ENCODE results near the gene SYNCRIP. TPM values are rescaled to one million over a fixed set of nuclear protein-coding genes. Genes with fewer than 3 reads are reported as not detected.
A peak's percentile ranks its signal among the peaks of the same experiment; 100 is the strongest.

SYNCRIP gene
- total RNA-seq, 1 donor from 2014 or later: 78.7 TPM

DNA sequence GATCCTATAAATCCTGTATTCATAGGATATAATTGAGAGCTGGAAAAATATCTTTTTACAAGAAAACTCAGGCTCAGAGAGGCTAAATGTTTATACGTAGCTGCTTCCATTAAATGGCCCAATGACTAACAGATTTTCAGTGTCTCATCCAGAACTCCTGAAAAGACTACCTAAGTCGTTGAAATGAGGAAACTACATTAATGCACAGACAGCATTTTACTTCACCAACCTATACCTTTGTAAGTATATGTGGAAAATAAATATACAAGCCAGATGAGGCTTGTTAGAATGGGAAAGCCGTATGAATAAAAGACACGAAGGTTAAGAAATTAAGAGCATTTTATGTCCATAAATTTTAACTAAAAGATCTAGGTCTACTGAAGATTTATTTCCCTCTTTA, 40.6 kb downstream of the SYNCRIP start:
- Histone ChIP-seq H3K27me3 (ENCODE audit: low read depth) (no peaks in the 10 kb centered on the region), H3K9me3 (no peaks in the 10 kb centered on the region), H3K36me3 (peaks cover 14% of the 10 kb centered on the region), H3K27ac (no peak overlapping the region), H3K4me3 (no peak overlapping the region), H3K4me1 (no peaks in the 10 kb centered on the region)
- TF ChIP-seq CTCF (IDR thresholded peaks at IDR 0.05): no peak
- DNase-seq: no peak
- intact Hi-C loops (cut with DNase I): no loop called here
- ATAC-seq: no peak

DNA sequence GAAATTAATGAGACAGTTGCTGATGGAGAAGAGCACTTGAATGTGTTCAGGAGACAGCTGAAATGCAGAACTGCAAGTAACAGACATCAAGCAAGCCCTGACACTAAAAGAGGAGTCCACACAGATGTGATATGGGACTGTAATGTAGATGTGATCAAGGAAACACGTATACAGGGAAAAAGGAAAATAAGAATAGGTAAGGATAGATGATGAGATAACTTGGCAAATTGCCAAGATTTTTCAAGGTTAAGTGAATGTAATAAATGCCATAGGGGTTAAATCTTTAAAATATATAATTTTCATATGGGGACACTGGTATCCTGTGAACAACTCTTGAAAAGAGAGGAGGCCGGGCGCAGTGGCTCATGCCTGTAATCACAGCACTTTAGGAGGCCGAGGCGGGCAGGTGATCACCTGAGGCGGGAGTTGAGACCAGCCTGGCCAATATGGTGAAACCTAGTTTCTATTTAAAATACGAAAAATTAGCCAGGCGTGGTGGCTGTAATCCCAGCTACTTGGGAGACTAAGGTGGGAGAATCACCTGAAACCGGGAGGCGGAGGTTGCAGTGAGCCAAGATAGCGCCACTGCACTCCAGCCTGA, 41.9 kb downstream of the SYNCRIP start:
- no peak overlapping the region for H3K4me3 ChIP-seq
- H3K27ac ChIP-seq: no peak overlapping the region
- intact Hi-C loops (cut with DNase I): no loop called here
- no peaks in the 10 kb centered on the region for H3K4me1 ChIP-seq
- no peak for TF ChIP-seq CTCF (IDR thresholded peaks at IDR 0.05)
- DNase-seq (no peak), ATAC-seq (no peak)
- H3K27me3 ChIP-seq (ENCODE audit: low read depth): no peaks in the 10 kb centered on the region
- H3K36me3 ChIP-seq: peaks cover under 1% of the 10 kb centered on the region
- no peaks in the 10 kb centered on the region for H3K9me3 ChIP-seq

DNA sequence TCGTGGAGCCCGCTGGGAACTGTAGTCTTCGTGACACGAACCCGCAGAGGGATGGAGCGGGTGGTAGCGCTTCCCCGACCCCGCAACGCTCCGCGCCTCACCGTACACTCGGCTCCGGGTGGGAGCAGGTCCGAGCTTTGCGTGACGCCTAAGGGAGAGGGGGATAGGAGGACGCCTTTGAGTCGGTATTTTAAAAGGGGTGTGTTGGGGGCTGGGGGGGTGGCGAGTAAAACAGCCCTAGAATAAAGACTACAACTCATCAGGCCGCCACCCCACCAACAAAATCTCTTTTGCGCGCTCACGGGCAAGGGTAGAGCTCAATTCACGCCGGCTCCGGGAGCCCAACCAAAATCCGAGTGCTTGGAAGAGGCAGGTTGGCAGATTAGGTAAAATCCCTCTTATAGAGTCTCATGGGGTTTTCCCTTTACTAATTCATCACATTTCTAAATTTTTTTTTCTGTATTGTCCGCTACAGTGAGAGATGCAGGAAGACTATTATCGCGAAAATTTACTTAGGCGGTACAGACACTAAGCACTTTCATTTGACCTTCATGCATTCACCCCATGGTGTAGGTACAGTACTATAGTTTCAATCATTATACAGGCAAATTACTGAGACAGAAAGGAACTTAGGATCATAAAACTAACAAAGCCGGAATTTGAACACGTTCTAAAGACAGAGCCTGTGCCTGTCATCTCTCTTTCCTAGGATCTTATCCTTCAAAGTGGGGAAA, 48.3 kb downstream of the SYNCRIP start:
- H3K36me3 ChIP-seq: no peaks in the 10 kb centered on the region
- no peaks in the 10 kb centered on the region for H3K9me3 ChIP-seq
- peak in 1 of 2 donors; percentile 14 for ATAC-seq
- peaks cover 30% of the 10 kb centered on the region for H3K4me1 ChIP-seq
- H3K4me3 ChIP-seq: peak overlapping the region; percentile 78
- TF ChIP-seq CTCF (IDR thresholded peaks at IDR 0.05): no peak
- DNase-seq: no peak
- intact Hi-C loops (cut with DNase I): no loop called here
- H3K27ac ChIP-seq: peak overlapping the region; percentile 96
- no peaks in the 10 kb centered on the region for H3K27me3 ChIP-seq (ENCODE audit: low read depth)

DNA sequence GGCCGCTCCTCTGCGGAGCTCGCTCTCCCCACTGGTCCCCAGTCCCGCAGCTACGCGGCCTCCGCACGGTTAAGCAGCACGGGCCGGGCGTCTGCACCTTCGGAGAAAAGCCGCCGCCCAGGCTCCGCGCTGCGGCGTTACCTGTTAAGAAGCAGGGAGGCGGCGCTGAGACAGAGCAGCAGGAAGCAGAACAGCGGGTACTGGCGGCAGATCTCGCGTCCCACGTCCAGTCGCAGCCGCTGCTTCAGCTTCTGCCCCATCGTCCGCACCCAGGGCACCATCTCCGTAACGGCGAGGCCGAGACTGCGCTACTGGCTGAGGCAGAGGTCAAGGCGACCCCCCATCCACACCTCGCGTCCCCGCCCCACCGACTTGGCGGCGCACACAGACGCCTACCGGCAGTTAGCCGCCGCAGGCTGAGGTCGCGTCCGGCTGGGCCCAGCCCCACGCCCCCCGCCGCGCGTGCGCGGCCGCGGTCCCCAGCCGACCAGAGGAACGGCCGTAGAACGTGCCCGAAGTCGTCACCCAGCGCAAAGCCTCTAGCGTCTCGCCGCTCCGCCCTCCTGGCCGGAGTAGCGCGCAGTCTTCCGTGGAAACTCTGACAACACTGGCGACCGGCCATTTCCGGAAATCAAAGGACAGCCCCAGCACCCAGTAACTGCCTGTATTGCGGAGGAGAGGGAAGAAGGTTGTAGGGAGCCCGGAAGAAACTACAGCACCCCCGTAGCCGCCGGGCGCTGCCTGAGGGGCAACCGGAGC, 49.1 kb downstream of the SYNCRIP start, which contains the start of gene SNX14:
Gene SNX14 (minus strand): TSS at position 421 of the 759 bp plus-strand sequence. CDS start 140 bp downstream, at position 281.
- Histone ChIP-seq H3K27me3 (ENCODE audit: low read depth) (no peaks in the 10 kb centered on the region), H3K9me3 (no peaks in the 10 kb centered on the region), H3K4me3 (peak within 1 kb of the TSS; percentile 78), H3K27ac (peak within 1 kb of the TSS; percentile 96), H3K4me1 (peaks cover 30% of the 10 kb centered on the region), H3K36me3 (no peaks in the 10 kb centered on the region)
- ATAC-seq (peak; percentile 97 to 98), DNase-seq (peak; percentile 98)
- TF ChIP-seq CTCF (IDR thresholded peaks at IDR 0.05): peak; percentile 7
- intact Hi-C loops (cut with DNase I): no loop called here

DNA sequence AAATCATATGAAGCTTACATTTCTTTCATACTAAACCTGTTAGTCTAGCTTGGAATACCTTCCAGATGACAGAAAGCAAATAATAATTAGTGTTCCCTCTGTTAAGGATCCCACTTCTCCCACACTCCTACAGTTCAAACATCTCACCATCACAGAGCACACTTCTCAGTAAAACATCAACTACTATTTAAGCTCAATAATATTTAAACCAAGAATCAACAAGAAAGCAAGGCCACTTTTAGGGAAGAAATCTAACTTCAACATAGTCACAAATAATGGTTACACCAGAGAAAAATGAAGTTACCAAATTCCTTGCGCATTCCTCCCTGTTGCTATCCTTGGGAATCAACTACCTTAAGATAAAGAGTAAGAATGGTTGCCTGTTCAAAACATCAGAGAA, 50.7 kb downstream of the SYNCRIP start:
- DNase-seq (no peak), ATAC-seq (peak in 1 of 2 donors; percentile 39)
- intact Hi-C loops (cut with DNase I): no loop called here
- H3K4me3 ChIP-seq: peak overlapping the region; percentile 78
- no peak for TF ChIP-seq CTCF (IDR thresholded peaks at IDR 0.05)
- peaks cover 30% of the 10 kb centered on the region for H3K4me1 ChIP-seq
- H3K36me3 ChIP-seq: no peaks in the 10 kb centered on the region
- peak overlapping the region; percentile 96 for H3K27ac ChIP-seq
- H3K27me3 ChIP-seq (ENCODE audit: low read depth): no peaks in the 10 kb centered on the region
- H3K9me3 ChIP-seq: no peaks in the 10 kb centered on the region
